Measurements from ENCODE around the gene NAPA.
A peak's percentile ranks its signal among the peaks of the same experiment; 100 is the strongest.

The NAPA gene

DNA sequence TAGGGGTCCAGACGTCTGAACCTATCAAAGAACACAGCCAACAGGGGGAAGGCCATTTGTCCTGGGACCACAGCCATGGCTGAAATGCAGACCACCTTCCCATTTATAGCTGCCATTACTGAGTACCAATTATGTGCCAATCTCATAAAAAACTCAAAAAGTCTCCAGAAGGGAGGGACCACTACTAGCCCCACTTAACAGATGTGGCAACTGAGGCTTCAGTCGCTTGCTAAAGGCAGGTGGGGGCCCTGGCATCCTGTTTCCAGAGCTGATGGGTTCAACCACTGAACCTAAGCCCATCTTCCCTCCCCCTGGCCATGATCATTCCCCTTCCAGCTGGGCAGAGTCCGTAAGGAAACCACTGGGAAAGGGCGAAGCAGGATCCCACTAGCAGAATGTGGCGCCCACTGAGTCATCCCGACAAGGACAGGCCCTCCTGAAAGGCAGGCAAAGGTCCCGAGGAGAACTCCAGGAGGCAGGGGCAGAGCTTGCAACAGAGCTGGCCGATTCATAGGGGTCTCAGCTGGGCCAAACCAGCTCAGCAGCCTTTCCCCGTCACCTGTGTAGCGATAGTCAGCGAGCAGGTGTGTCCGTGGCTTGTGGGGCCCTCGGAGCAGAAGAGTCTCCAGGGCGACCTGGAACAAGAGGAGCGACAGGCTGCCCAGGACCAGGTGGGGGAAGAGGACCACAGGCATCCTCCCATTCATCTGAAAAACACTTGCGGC is 14.3 kb upstream of the NAPA start:
- H3K4me2 ChIP-seq (ENCODE audit: low read depth, low read length, poor library complexity, severe bottlenecking), result no peak overlapping the region
- no peaks in the 10 kb centered on the region for H3K36me3 ChIP-seq (ENCODE audit: insufficient read depth, low read length)
- no peaks in the 10 kb centered on the region for H4K20me1 ChIP-seq (ENCODE audit: insufficient read depth, low read length, poor library complexity, severe bottlenecking)
- no peaks in the 10 kb centered on the region for H3K9me3 ChIP-seq (ENCODE audit: insufficient read depth, low read depth, low read length)
- no peak overlapping the region for H3K4me3 ChIP-seq (ENCODE audit: low read length, poor library complexity, severe bottlenecking)
- H3F3A ChIP-seq (ENCODE audit: low read depth), result no peaks in the 10 kb centered on the region
- no peaks in the 10 kb centered on the region for H3K9me2 ChIP-seq (replicated peaks; ENCODE audit: low read depth, low read length)
- no peak overlapping the region for H3K9ac ChIP-seq (ENCODE audit: low read depth, low read length, poor library complexity, severe bottlenecking)
- no peaks in the 10 kb centered on the region for H3K27me3 ChIP-seq (ENCODE audit: insufficient read depth, low read length, poor library complexity, severe bottlenecking)
- H2AFZ ChIP-seq (ENCODE audit: low read length), result no peak overlapping the region
- no peaks in the 10 kb centered on the region for H3K79me2 ChIP-seq (ENCODE audit: insufficient read depth, low read length)
- TF ChIP-seq, protein P1, sequence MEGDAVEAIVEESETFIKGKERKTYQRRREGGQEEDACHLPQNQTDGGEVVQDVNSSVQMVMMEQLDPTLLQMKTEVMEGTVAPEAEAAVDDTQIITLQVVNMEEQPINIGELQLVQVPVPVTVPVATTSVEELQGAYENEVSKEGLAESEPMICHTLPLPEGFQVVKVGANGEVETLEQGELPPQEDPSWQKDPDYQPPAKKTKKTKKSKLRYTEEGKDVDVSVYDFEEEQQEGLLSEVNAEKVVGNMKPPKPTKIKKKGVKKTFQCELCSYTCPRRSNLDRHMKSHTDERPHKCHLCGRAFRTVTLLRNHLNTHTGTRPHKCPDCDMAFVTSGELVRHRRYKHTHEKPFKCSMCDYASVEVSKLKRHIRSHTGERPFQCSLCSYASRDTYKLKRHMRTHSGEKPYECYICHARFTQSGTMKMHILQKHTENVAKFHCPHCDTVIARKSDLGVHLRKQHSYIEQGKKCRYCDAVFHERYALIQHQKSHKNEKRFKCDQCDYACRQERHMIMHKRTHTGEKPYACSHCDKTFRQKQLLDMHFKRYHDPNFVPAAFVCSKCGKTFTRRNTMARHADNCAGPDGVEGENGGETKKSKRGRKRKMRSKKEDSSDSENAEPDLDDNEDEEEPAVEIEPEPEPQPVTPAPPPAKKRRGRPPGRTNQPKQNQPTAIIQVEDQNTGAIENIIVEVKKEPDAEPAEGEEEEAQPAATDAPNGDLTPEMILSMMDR (conservative IDR thresholded peaks at IDR 0.05; ENCODE audit: low read length), result no peak
- no peak for TF ChIP-seq EZH2phosphoT487 (IDR thresholded peaks at IDR 0.05; ENCODE audit: borderline replicate concordance)
- no peaks in the 10 kb centered on the region for H3K4me1 ChIP-seq (ENCODE audit: insufficient read depth, low read length, poor library complexity, severe bottlenecking)

DNA sequence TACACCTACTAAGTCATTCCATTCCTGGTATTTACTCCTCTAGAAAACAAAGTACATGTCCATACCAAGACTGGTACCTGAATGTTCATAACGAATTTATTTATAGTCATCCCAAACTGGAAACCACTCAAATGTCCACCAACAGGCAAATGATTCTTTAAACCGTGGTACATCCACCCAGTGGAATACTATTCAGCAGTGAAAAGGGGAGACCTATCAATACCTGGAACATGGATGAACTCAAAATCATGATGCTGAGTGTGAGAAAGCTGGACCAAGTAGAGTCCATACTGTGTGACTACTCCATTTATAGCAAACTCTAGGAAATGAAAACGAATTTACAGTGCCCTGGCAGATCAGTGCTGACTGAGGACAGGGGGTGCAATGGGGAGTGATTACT is 11.9 kb upstream of the NAPA start:
- no peaks in the 10 kb centered on the region for H3K27me3 ChIP-seq (ENCODE audit: insufficient read depth, low read length, poor library complexity, severe bottlenecking)
- H3K9me3 ChIP-seq (ENCODE audit: insufficient read depth, low read depth, low read length), result no peaks in the 10 kb centered on the region
- H3K36me3 ChIP-seq (ENCODE audit: insufficient read depth, low read length), result no peaks in the 10 kb centered on the region
- H3K79me2 ChIP-seq (ENCODE audit: insufficient read depth, low read length), result no peaks in the 10 kb centered on the region
- no peaks in the 10 kb centered on the region for H3F3A ChIP-seq (ENCODE audit: low read depth)
- H3K4me1 ChIP-seq (ENCODE audit: insufficient read depth, low read length, poor library complexity, severe bottlenecking), result peaks cover 4% of the 10 kb centered on the region
- no peak overlapping the region for H2AFZ ChIP-seq (ENCODE audit: low read length)
- no peak overlapping the region for H3K9ac ChIP-seq (ENCODE audit: low read depth, low read length, poor library complexity, severe bottlenecking)
- TF ChIP-seq, protein P1 (conservative IDR thresholded peaks at IDR 0.05; ENCODE audit: low read length), result no peak
- TF ChIP-seq EZH2phosphoT487 (IDR thresholded peaks at IDR 0.05; ENCODE audit: borderline replicate concordance), result no peak
- no peaks in the 10 kb centered on the region for H3K9me2 ChIP-seq (replicated peaks; ENCODE audit: low read depth, low read length)
- no peaks in the 10 kb centered on the region for H4K20me1 ChIP-seq (ENCODE audit: insufficient read depth, low read length, poor library complexity, severe bottlenecking)
- H3K4me2 ChIP-seq (ENCODE audit: low read depth, low read length, poor library complexity, severe bottlenecking), result no peak overlapping the region
- H3K4me3 ChIP-seq (ENCODE audit: low read length, poor library complexity, severe bottlenecking), result no peak overlapping the region

DNA sequence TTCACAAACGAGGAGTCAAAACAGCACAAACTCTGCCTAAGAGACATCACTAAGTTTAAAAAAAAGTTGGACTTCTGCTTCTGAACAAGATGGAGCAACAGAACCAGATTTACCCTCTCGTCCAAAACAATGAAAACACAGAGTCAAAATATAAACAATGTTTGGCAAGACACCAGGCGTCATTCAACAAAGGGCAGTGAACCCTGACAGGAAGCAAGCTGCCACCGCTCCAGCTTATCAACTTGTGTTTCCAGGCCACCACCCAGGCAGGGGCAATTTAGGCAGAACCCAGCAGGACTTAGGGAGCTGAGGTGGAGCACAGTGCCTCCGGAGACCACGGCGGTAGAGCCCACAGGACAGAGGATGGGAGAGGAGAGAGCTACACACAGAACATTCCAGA is 8.6 kb upstream of the NAPA start:
- Histone ChIP-seq H3K9ac (ENCODE audit: low read depth, low read length, poor library complexity, severe bottlenecking) (peak overlapping the region; percentile 23), H3K27me3 (ENCODE audit: insufficient read depth, low read length, poor library complexity, severe bottlenecking) (no peaks in the 10 kb centered on the region), H3K4me3 (ENCODE audit: low read length, poor library complexity, severe bottlenecking) (no peak overlapping the region), H3K4me2 (ENCODE audit: low read depth, low read length, poor library complexity, severe bottlenecking) (no peak overlapping the region), H3K9me2 (replicated peaks; ENCODE audit: low read depth, low read length) (no peaks in the 10 kb centered on the region), H3K4me1 (ENCODE audit: insufficient read depth, low read length, poor library complexity, severe bottlenecking) (peaks cover 29% of the 10 kb centered on the region), H3F3A (ENCODE audit: low read depth) (no peaks in the 10 kb centered on the region), H3K9me3 (ENCODE audit: insufficient read depth, low read depth, low read length) (no peaks in the 10 kb centered on the region), H3K36me3 (ENCODE audit: insufficient read depth, low read length) (no peaks in the 10 kb centered on the region), H2AFZ (ENCODE audit: low read length) (no peak overlapping the region), H4K20me1 (ENCODE audit: insufficient read depth, low read length, poor library complexity, severe bottlenecking) (no peaks in the 10 kb centered on the region), H3K79me2 (ENCODE audit: insufficient read depth, low read length) (no peaks in the 10 kb centered on the region)
- TF ChIP-seq, protein P1 (conservative IDR thresholded peaks at IDR 0.05; ENCODE audit: low read length), result no peak
- TF ChIP-seq EZH2phosphoT487 (IDR thresholded peaks at IDR 0.05; ENCODE audit: borderline replicate concordance), result no peak

All from Loucy (cell line).